HG03159 (cell line): ENCODE data around the gene XCL2.
"Not testable (repeated sequence)": the region's sequence is repeated elsewhere in the genome, so short reads cannot be mapped to it uniquely, and the experiment has no call there.

Experiments used
- ATAC-seq: cut with Tn5 transposase; IDR thresholded peaks from one replicate; pipeline ENCODE4 v1.9.1; 2021; ENCODE audit warnings: mild to moderate bottlenecking, moderate library complexity; ENCODE audit not compliant: unreplicated experiment

Gene XCL2

GRCh38 chr1:168543840-168544498 lies at the start of gene XCL2:
Gene XCL2, minus strand, starts transcription at chr1:168543997. Its CDS starts 33 bp downstream, at chr1:168543964.
- ATAC-seq, result not testable (repeated sequence)

- ATAC-seq, result no peak
These were observed 47.9 kb upstream of the XCL2 start for GRCh38 chr1:168591641-168592250.

GRCh38 chr1:168591066-168591465 lies 47.3 kb upstream of the XCL2 start:
- no peak for ATAC-seq

GRCh38 chr1:168589167-168589566 lies 45.4 kb upstream of the XCL2 start:
- ATAC-seq, result no peak

- no peak for ATAC-seq
These were observed 42.1 kb upstream of the XCL2 start for GRCh38 chr1:168585937-168586336.

GRCh38 chr1:168585191-168585590 lies 41.4 kb upstream of the XCL2 start:
- no peak for ATAC-seq

- no peak for ATAC-seq
These were observed 39.8 kb upstream of the XCL2 start for GRCh38 chr1:168583571-168583970.

GRCh38 chr1:168582688-168583336 lies 39.0 kb upstream of the XCL2 start:
- ATAC-seq, result no peak

- ATAC-seq, result no peak
These were observed 38.2 kb upstream of the XCL2 start for GRCh38 chr1:168581817-168582572.

- ATAC-seq, result not testable (repeated sequence)
These were observed 37.2 kb upstream of the XCL2 start for GRCh38 chr1:168580991-168581390.

GRCh38 chr1:168580290-168580689 lies 36.5 kb upstream of the XCL2 start:
- not testable (repeated sequence) for ATAC-seq

GRCh38 chr1:168578531-168579185 lies 34.9 kb upstream of the XCL2 start:
- ATAC-seq, result not testable (repeated sequence)

GRCh38 chr1:168576245-168576688 lies 32.5 kb upstream of the XCL2 start, which contains the start of gene XCL1:
Gene XCL1, plus strand, starts transcription at chr1:168576605. Its CDS starts 33 bp downstream, at chr1:168576638.
- ATAC-seq, result not testable (repeated sequence)

- not testable (repeated sequence) for ATAC-seq
These were observed 30.4 kb upstream of the XCL2 start for GRCh38 chr1:168574234-168574633.

GRCh38 chr1:168572633-168573032 lies 28.8 kb upstream of the XCL2 start:
- no peak for ATAC-seq

- no peak for ATAC-seq
These were observed 26.9 kb upstream of the XCL2 start for GRCh38 chr1:168570652-168571051.

GRCh38 chr1:168568346-168568745 lies 24.5 kb upstream of the XCL2 start:
- no peak for ATAC-seq

GRCh38 chr1:168567568-168567967 lies 23.8 kb upstream of the XCL2 start:
- no peak for ATAC-seq

GRCh38 chr1:168567007-168567406 lies 23.2 kb upstream of the XCL2 start:
- ATAC-seq, result no peak

- no peak for ATAC-seq
These were observed 22.0 kb upstream of the XCL2 start for GRCh38 chr1:168565825-168566224.

- no peak for ATAC-seq
These were observed 18.2 kb upstream of the XCL2 start for GRCh38 chr1:168561989-168562388.
